Measurements from ENCODE around the gene HPCAL1. TPM values are rescaled to one million over a fixed set of nuclear protein-coding genes. Genes with fewer than 3 reads are reported as not detected.

Gene HPCAL1
- total RNA-seq, 1 donor from 2014 or later, result 401 TPM

- Histone ChIP-seq H3K4me3 (no peak overlapping the region), H3K4me1 (no peaks in the 10 kb centered on the region), H3K27ac (no peak overlapping the region), H3K9me3 (no peaks in the 10 kb centered on the region), H3K36me3 (no peaks in the 10 kb centered on the region), H3K27me3 (no peaks in the 10 kb centered on the region)
- TF ChIP-seq, protein P1, sequence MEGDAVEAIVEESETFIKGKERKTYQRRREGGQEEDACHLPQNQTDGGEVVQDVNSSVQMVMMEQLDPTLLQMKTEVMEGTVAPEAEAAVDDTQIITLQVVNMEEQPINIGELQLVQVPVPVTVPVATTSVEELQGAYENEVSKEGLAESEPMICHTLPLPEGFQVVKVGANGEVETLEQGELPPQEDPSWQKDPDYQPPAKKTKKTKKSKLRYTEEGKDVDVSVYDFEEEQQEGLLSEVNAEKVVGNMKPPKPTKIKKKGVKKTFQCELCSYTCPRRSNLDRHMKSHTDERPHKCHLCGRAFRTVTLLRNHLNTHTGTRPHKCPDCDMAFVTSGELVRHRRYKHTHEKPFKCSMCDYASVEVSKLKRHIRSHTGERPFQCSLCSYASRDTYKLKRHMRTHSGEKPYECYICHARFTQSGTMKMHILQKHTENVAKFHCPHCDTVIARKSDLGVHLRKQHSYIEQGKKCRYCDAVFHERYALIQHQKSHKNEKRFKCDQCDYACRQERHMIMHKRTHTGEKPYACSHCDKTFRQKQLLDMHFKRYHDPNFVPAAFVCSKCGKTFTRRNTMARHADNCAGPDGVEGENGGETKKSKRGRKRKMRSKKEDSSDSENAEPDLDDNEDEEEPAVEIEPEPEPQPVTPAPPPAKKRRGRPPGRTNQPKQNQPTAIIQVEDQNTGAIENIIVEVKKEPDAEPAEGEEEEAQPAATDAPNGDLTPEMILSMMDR (IDR thresholded peaks at IDR 0.05), result no peak
- no peak for DNase-seq (ENCODE audit: low spot score in 2 of 2)
- intact Hi-C loops (cut with DNase I), result loop anchor here (5.0 kb wide), 1 partner anchor 1320 kb away; no protein-coding TSS in a partner anchor
Measured at GRCh38 chr2:10476723-10477442, 174.2 kb downstream of the HPCAL1 start.

Other genes with a start within 250 kb of the HPCAL1 start
- 13.8 TPM for gene CYS1, start 222.5 kb upstream of the HPCAL1 start, total RNA-seq
- gene RRM2, start 180.2 kb upstream of the HPCAL1 start, total RNA-seq, result not detected
- 82.8 TPM for gene ODC1, start 145.4 kb downstream of the HPCAL1 start, total RNA-seq